ENCODE results near the gene ZNF747.

The ZNF747 gene

GRCh38 chr16:30515275-30515674, 19.4 kb downstream of the ZNF747 start:
- DNase-seq (ENCODE audit: low read depth), result no peak

- no peak for DNase-seq (ENCODE audit: low read depth)
Observed at GRCh38 chr16:30511509-30511908, 23.1 kb downstream of the ZNF747 start.

GRCh38 chr16:30510376-30510938, 24.2 kb downstream of the ZNF747 start:
- DNase-seq (ENCODE audit: low read depth), result no peak

GRCh38 chr16:30509081-30509765, 25.4 kb downstream of the ZNF747 start:
- no peak for DNase-seq (ENCODE audit: low read depth)

GRCh38 chr16:30503403-30504296, 31.0 kb downstream of the ZNF747 start:
- no peak for DNase-seq (ENCODE audit: low read depth)

- DNase-seq (ENCODE audit: low read depth), result no peak
Observed at GRCh38 chr16:30499284-30499683, 35.4 kb downstream of the ZNF747 start.

- no peak for DNase-seq (ENCODE audit: low read depth)
Observed at GRCh38 chr16:30494709-30495108, 39.9 kb downstream of the ZNF747 start.

GRCh38 chr16:30493941-30494488, 40.6 kb downstream of the ZNF747 start:
- no peak for DNase-seq (ENCODE audit: low read depth)

GRCh38 chr16:30491744-30492308, 42.8 kb downstream of the ZNF747 start:
- peak; percentile 59 for DNase-seq (ENCODE audit: low read depth)

GRCh38 chr16:30491229-30491628, 43.4 kb downstream of the ZNF747 start:
- DNase-seq (ENCODE audit: low read depth), result no peak

GRCh38 chr16:30490210-30490609, 44.4 kb downstream of the ZNF747 start:
- DNase-seq (ENCODE audit: low read depth), result no peak

GRCh38 chr16:30488764-30489605, 45.7 kb downstream of the ZNF747 start:
- DNase-seq (ENCODE audit: low read depth), result no peak

GRCh38 chr16:30485818-30486436, 48.7 kb downstream of the ZNF747 start:
- no peak for DNase-seq (ENCODE audit: low read depth)

GRCh38 chr16:30484887-30485286, 49.8 kb downstream of the ZNF747 start:
- DNase-seq (ENCODE audit: low read depth), result no peak

- no peak for DNase-seq (ENCODE audit: low read depth)
Observed at GRCh38 chr16:30482366-30482765, 52.3 kb downstream of the ZNF747 start.

GRCh38 chr16:30481381-30481780, 53.3 kb downstream of the ZNF747 start:
- DNase-seq (ENCODE audit: low read depth), result no peak
